ENCODE results near the gene DNAJA3.
"Not testable (repeated sequence)": the region's sequence is repeated elsewhere in the genome, so short reads cannot be mapped to it uniquely, and the experiment has no call there.

DNAJA3 gene

GRCh38 chr16:4393240-4393600, 32.4 kb upstream of the DNAJA3 start:
- Histone ChIP-seq H3K4me3 (no peak overlapping the region), H3K27ac (peak overlapping the region; percentile 74 to 88)
- no peak for TF ChIP-seq CTCF (IDR thresholded peaks at IDR 0.05)
- peak; percentile 79 for DNase-seq (ENCODE audit: low spot score)

DNA sequence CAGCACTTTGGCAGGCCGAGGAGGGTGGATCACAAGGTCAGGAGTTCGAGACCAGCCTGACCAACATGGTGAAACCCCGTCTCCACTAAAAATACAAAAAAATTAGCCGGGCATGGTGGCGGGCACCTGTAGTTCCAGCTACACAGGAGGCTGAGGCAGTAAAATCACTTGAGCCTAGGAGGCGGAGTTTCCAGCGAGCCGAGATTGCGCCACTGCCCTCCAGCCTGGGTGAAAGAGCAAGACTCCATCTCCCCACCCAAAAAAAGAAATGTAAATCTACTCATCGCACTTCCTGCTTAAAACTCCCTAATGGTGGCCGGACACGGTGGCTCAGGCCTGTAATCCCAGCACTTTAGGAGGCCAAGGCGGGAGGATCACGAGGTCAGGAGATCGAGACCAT, 31.8 kb upstream of the DNAJA3 start:
- not testable (repeated sequence) for H3K4me3 ChIP-seq; DNase-seq (ENCODE audit: low spot score)
- peak overlapping the region; percentile 74 to 88 for H3K27ac ChIP-seq

- no peak overlapping the region for H3K4me3 ChIP-seq
- DNase-seq (ENCODE audit: low spot score): no peak
- no peak overlapping the region for H3K27ac ChIP-seq
- no peak for TF ChIP-seq CTCF (IDR thresholded peaks at IDR 0.05)
Observed at GRCh38 chr16:4395055-4395726, 30.5 kb upstream of the DNAJA3 start.

DNA sequence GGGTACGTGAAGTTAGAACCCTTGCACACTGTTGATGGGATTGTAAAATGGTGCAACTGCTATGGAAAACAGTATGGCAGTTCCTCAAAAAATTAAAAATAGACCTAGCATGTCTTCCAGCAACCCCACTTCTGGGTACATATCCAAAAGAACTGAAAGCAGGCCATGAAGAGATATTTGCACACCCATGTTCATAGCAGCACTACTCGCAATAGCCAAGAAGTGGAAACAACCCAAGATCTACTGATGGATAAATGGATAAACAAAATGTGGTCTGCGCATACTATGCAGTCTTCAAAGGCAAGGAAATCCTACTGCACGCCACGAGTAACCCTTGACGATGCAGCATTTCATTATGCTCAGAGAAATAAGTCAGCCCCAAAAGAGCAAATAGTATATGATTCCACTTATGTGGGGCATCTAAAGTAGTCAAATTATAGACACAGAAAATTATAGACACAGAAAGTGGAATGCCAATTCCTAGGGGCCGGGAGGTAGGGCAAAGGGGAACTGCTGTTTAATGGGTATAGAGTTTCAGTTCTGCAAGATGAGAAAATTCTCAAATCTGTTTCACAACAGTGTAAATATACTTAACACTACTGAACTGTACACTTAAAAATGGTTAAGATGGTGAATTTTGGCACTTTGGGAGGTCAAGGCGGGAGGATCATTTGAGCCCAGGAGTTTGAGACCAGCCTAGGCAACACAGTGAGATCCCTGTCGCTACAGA, 26.5 kb upstream of the DNAJA3 start:
- H3K4me3 ChIP-seq: no peak overlapping the region
- H3K27ac ChIP-seq: no peak overlapping the region

DNA sequence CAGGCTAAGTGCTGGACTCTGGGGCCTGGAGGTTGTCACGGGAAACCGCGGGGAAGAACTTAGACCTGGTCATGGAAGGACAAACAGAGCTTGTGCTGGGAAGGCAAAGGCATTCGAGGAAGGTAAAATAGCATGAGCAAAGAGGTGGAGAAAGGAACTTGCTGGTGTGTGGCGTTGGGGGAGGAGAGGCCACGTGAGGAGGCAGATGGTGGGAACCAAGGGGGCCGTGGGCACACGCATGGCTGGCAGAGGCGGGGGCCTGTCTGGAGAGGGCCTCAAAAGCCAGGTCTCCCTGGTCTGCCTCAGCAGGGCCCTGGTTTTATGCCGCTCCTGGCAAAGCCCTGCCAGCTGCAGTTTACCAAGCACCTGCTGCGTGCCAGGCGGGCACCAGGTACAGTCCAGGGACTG, 24.6 kb upstream of the DNAJA3 start:
- H3K27ac ChIP-seq: no peak overlapping the region
- H3K4me3 ChIP-seq: no peak overlapping the region
- TF ChIP-seq CTCF (IDR thresholded peaks at IDR 0.05): no peak
- no peak for DNase-seq (ENCODE audit: low spot score)

More for the DNA sequence above, 26.5 kb upstream of the DNAJA3 start:
- no peak for DNase-seq (ENCODE audit: low spot score)
- no peak for TF ChIP-seq CTCF (IDR thresholded peaks at IDR 0.05)

GRCh38 chr16:4401510-4401909, 24.2 kb upstream of the DNAJA3 start:
- Histone ChIP-seq H3K27ac (no peak overlapping the region), H3K4me3 (no peak overlapping the region)
- DNase-seq (ENCODE audit: low spot score): no peak
- no peak for TF ChIP-seq CTCF (IDR thresholded peaks at IDR 0.05)

GRCh38 chr16:4402439-4403132, 23.1 kb upstream of the DNAJA3 start:
- peak; percentile 87 for DNase-seq (ENCODE audit: low spot score)
- Histone ChIP-seq H3K27ac (peak overlapping the region in 1 of 2 donors; percentile 40), H3K4me3 (peak overlapping the region; percentile 51)
- peak; percentile 93 for TF ChIP-seq CTCF (IDR thresholded peaks at IDR 0.05)
